Activated CD4-positive, alpha-beta T cell treated with anti-CD3 and anti-CD28 coated beads, Interleukin-2, amount 50 U/mL, for 24 hours (primary cell): ENCODE measurements around the gene MICAL3.
A peak's percentile ranks its signal among the peaks of the same experiment; 100 is the strongest.
"Not testable (repeated sequence)": the region's sequence is repeated elsewhere in the genome, so short reads cannot be mapped to it uniquely, and the experiment has no call there.

ENCODE experiments used
- DNase-seq, 2 donors: peaks; one replicate each; pipeline ENCODE4 v3.0.0-alpha.2; 2020; ENCODE audit warnings: low read depth in 1 of 2, low spot score in 1 of 2

MICAL3 gene

DNA sequence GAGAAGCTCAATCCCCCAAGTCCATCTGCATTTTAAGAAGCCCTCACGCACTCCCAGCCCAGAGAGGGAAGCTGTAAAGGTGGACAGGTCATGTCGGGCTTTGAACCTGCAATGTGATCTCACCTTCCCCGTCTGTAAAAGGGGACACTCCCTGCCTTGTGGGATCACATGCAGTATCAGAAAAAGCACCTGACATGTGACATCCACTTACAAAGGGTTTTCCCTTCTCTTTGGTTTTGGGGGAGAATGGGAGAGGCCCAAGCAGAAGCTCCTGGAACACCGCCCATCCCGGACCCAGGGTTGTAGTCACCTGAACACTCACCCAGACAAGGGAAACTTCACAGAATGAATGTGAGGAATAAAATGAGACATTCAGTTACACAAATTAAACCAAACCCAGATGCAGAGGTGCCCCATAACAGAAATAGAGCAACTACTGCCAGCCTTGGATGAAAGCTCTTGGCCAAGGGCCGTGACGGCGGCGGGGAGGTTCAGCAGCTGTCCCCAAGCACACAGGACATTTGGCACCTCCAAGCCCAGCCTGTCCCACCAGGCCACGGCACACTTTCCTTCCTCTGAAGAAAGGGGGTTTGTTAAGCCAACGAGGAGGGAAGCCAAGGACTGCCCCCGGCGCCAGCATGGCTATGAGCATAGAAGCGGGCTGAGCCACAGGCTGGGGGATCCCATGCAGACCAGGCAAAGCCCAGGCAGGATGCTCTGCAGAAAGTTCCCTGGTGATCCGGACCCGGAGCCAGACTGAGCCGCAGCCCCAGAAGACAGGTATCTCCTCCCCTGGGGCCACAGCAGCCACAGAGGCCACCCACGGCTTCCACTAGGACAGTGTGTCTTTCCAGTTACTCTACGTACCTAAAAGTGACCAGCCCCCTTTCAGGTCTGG lies 253.9 kb downstream of the MICAL3 start:
- DNase-seq = no peak

DNA sequence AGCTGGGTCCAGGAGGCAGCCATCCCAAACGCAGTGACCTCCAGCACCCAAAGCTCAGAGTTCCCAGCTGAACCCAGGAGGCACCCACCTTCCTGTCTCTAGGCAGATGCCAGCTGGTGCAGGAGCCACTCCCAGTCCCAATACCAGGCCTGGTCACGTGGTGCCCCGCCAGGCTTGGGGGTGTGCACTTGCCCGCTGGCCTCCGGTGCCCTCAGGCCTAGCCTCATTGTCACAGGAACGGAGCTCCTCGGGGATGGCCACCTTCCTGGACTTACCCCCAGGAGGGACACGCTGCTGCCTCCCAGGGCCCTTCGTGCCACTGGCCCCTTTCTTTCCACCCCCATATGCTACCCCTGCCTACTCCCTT lies 254.7 kb downstream of the MICAL3 start:
- no peak for DNase-seq

DNA sequence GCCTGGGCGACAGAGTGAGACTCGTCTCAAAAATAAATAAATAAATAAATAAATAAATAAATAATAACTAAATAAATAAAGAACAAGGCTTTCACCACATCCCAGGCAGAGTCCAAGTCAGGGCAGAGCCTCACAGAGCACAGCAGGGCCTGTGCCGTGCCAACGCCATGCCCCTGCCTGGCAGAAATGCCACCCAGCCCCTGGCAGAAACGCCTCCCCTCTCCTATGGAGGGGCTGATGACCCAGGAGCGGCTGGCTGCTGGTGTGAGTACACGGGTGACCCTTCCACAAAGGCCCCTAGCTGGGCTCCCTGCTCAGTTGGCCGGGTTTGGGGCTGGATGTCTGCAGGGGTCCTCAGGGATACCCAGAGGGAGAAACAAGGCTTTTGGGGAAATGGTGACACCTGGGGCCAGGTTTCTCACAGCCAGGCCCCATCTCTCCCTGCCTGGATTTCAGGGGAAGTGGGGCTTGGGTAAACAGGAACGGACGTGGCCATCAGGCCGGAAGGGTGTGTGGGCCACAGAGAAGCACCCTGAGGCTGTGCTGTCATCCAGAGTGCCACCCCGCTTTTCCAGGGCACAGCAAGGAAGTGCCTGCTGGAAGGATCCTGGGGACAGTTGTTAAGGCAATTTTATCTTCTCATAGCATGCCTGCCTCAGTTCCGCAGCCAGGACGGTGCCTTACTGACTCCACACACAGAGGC lies 255.2 kb downstream of the MICAL3 start:
- no peak for DNase-seq

DNA sequence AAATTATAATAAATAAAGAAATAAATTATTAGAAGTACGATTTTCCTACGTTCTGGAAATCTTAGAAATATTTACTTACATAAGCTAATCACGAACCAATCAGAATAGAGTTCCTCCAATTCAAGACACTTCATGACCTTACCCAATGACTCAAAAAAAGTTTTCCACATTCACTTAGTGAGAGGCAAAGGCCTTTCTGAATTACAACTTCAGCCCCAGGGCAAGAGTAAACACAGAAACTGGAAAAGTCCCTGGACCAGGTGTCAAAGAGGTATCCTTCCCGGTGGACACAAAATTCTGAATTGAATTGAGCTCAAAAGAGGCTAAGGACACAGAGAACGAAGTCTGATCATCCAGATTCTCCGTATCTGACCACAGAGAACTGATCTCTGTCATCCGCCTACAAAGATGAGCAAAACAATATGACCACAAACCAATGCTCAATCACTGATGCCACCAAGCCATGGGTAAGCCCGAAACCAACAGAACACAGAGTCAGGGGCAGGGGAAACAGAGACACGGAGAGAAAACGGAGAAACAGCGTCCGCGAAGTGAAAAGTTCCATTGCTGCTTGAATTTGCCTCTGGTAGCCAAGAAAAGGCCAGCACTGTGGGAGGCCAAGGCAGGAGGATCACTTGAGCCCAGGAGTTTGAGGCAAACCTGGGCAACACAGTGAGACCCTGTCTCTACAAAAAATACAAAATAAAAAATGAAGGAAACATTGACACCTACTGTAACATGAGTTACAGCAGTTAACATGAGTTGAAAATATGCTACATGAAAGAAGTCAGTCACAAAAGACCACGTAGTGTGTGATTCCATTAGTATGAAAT lies 256.9 kb downstream of the MICAL3 start:
- DNase-seq = peak; percentile 32 to 61

DNA sequence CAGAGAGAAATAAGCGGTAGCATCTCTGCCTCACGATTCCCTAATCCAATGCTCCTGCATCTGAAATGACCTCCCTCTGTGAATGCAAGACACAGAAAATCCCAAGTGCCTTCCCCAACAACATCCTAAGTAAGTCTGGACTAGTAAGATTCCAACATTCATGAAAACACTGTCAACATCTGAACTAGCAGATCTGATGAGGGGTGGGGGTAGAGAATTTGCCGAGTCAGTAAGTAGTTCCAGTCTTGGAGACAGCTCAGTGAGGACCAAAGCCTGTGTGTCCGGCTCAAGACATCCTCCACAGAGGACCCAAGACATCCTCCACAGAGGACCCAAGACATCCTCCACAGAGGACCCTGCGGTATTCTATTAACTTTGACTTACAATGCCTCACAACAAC lies 259.5 kb downstream of the MICAL3 start:
- DNase-seq = not testable (repeated sequence)

DNA sequence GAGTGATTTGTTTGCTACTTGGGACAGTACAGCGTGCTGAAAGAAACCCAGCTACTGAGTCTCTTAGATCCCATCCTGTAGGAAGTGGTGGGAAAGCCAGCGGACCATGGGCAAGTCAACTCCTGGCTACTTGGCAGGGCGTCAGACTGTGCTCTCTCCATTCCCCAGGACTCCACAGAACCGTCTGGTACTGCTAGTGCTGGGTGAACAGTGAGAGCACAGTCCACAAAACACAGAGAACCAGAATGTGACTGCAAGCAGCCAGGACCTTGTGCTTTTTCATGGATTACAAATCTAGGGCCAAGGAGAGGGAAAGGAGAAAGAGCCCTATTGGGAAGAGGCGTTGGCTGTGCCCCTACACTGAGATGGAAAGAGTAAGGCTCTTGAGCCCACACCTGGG lies 260.3 kb downstream of the MICAL3 start:
- DNase-seq = no peak

DNA sequence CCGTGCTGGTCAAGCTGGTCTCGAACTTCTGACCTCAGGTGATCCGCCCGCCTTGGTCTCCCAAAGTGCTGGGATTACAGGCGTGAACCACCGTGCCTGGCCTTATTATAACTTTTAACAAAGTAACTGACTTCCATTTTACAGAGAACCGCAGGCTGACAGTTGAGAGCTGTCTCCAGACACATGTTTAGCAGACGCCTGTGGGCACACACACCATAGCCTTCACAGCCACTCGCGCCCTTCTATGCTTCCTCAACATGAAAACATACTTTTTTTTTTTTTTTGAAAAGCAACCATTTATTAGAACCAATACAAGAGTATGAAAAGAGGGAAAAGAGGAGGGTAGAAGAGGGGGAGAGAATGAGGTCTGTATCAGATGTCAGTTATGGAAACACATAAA lies 260.9 kb downstream of the MICAL3 start:
- not testable (repeated sequence) for DNase-seq

DNA sequence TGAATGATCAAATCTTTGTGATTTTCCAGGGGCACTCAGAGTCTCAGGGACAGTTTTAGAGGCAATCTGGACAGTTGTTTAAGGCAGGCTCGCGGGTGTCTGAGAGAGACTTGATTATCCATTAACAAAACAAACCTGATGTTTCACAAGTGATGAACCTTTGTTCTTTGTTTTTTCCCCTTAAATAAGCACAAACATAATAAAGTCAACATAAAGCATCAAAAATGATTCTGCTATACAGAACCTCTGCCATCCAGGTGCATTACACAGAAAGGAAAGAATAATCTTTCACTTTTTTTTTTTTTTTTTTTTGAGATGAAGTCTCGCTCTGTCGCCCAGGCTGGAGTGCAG lies 263.2 kb downstream of the MICAL3 start:
- DNase-seq = no peak

DNA sequence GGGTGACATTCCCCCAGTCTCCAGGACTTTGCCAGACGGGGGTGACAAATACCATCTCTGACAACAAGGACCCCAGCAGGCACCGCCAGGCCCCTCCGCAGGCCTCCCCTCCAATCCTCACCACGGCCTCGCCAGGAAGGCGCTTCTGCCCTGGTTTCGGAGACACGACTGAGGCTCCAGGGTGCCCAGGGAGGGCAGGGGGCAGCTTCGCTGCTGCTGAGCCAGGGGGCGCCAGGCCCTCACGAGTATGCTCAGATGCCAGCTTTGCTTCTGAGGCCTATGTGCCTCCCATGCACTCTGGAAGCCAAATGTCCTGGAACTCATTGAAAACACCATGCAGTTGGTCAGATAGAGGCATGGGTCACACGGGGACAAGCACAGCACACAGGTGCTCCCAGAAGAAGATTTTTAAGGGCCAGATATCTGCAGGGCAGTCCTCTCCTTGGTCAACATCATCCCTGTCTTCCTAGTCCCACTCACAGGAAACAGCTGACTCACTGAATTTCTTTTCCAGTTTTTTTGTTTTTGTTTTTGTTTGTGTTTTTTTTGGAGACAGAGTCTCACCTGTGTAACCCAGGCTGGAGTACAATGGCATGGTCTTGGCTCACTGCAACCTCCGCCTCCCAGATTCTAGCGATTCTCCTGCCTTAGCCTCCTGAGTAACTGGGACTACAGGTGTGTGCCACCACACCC lies 270.0 kb downstream of the MICAL3 start:
- DNase-seq = no peak

DNA sequence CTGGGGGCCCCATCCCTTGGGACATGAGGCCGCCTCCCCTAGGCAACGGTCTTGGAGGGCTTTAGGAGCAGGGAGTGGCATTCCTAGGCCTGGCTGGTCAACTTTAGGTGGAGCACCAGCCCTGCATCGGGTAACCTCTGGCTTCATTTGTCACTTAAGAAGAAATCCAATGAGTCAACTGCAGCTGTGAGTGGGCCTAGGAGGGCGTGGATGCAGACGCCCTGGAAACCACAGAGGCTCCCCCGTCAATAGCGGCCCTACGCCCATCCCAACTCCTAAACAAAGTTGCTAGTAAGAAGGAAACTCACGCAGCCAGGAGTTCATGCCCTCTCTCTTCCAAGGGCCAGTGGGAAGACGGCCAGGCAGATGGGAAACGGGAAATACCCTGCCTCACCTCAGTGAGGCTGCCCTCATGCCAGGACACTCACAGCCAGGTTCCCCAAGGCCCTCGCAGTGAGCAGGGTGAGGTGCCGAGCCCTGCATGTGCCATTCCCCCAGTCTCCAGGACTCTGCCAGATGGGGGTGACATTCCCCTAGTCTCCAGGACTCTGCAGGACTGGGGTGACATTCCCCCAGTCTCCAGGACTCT lies 270.9 kb downstream of the MICAL3 start:
- DNase-seq = no peak

DNA sequence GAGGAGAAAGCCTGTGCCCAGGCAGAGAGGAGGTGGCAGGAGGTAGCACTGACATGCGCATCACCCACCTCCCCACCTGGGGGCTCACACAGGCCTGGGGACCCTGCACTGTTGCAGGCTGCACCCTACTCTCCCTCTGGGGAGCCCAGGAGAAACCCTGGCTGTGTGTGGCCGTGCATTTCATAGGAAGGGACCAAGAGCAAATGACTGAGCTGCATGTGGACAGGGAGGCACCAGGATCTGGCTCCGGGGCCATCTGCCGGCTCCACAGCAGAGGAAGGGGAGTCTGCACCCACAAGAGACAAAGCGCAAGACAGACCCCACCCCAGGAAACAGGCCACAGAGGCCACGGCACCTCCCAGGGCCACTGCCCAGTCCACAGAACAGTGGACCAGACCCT lies 272.8 kb downstream of the MICAL3 start:
- DNase-seq = no peak

DNA sequence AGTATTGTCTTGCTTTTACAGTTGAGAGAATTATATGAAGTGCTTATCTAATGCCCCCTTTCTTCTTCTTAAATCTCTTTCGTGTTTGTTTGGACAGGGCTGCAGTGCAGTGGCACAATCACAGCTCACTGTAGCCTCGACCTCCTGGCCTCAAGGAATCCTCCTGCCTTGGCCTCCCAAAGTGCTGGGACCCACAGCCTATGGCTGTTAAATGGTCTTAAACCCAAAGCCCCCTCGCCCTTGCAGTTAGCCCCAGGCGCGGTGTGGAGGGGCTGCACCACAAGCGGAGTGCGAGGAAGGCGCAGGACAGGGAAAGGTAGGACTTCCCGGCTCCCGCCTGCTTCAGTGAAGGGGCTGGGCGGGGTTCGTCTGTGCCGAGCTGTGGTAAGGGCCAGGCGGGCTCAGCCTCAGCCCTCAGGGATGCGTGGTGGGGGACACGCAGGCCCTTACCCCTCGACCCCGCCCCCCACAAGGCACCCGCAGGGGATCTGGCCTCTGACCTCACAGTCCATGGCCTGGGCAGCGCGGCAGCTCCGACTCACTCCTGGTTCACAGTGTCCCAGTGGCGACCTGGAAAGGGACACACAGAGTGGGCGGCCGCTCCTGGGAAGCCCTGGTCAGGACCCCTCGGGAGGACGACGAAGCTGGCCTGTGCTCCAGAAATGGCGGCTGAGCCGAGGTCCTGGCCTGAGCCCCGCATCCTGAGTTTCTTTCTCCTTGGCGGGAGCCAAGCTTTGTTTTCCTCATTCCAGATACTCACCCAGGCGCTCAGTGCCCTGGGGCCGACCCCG lies 274.6 kb downstream of the MICAL3 start:
- DNase-seq = no peak

DNA sequence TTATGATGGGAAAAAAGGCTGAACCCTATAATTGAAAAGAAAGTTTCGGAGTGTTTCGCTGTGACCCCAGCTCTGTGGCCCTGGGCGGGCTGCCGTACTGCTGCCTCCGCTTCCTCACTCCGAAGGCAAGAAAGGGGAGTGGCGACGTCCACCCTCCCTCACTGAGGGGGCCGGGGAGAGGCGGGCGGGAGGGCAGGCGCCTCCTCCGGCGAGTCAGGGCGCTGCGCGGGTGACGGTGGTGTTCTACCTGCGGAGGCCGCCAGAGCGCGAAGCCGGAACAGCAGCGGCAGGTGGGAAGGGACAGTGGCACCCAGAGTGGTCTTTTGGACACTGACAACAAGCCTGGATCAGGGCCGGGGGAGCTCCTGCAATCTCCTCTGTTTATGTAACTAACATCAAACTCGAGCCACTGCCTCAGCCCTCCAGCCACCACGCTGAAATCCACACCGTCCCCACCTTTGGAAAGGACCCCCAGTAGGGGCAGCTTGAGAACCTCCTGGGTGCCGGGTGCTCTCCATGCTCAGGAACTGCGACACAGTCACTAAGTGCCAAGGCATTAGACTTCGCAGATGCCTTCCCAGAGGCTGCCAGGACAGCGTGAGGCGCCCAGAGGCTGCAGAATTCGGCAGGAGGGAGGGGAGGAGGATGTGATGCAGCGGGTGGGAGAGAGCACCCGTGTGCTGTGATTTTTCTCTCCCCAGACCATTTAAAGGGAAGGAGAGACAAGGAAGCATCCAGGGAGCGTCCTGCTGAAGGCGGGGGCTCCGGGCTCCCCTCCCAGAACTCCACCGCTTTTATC lies 275.6 kb downstream of the MICAL3 start:
- DNase-seq = no peak

DNA sequence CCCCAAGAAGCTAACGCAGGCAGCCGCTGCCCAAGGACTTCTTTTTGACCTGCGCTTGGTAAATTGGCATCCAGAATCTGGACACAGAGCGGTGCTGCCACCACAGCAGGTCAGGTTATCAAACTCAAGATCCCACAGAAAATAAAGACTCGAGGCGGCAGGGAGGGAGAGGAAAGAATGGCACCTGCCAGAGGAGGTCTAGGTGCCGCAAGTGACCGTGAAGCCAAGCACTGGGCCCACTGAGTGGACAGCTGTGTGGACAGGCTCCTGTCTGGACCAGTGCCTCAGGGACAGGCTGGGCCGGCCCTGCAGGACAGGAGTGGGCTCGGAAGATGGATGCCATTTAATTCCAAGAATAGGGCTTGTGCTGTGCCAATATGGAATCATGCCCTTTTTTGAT lies 277.4 kb downstream of the MICAL3 start:
- DNase-seq = no peak

DNA sequence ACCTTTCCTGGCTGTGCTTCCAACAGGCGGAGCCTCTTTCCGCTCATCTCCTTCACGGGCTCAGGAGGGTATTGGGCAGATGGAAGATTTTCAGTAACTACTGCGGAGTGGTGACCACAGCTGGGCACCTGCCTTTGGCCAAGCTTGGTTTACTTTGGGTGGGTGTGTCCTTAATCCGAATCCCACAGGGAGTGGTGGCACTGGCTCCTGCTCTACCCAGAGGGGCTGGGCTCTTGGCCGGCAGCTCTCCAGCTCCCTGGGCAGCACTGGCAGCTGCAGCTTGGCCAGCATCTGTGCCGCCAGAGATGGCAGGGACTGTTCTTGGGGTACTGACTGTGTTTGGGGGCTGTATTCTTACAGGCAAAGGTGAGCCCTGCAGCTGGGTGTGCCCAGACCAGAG lies 279.9 kb downstream of the MICAL3 start:
- DNase-seq = no peak

DNA sequence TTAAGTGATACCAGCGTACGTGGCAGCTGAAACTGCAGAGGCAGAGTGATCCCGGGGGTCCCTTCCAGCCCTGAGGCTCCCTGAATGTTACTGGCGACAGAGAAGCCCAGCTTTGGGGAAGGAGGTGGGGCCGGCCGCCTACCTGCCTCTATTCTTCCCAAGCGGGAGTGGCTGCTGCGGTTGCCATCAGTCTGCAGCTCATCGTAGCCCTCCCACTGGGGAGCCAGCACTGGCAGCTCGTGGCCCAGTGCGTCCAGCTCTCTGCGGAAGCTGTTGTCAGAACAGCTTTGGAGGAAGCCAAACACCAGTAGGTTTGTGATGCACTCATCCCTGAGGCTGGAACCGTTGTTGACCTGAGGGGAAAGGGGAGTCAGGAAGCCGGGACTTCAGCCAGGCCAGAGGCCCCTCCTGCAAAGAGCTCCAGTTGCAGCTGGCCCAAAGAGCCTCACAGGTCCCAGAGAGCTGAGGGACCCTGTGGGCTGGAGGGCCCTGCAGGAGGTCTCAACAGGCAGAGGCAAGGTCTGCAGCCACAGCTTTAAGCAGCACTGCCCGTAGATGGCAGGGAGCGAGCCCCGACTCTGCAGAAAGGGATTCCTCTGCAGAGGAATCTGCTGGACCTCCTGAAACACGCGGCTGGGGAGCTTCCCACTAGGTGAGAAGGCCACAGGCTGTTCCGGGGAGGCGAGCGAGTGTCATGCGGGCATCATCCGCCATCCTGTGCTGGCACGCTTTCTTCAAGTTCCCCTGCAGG lies 280.5 kb downstream of the MICAL3 start:
- DNase-seq = no peak

DNA sequence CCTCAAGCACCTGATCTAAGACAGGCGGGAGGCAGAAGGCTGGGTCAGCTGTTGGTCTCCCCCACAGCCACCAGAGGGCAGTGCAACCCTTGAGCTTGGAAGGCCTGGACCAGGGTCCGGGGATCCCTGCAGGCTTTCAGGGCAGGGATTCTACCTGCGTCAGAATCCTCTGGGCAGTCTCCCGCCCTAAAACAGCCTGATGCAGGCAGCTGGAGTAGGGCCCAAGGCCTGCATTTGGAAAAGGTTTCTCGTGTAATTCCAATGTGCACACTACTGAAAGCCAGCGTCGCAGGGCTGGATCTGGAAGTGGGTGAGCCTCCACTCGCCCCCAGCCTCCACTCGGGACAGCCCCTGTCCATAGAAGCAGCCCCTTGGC lies 281.8 kb downstream of the MICAL3 start:
- DNase-seq = peak; percentile 50 to 63

DNA sequence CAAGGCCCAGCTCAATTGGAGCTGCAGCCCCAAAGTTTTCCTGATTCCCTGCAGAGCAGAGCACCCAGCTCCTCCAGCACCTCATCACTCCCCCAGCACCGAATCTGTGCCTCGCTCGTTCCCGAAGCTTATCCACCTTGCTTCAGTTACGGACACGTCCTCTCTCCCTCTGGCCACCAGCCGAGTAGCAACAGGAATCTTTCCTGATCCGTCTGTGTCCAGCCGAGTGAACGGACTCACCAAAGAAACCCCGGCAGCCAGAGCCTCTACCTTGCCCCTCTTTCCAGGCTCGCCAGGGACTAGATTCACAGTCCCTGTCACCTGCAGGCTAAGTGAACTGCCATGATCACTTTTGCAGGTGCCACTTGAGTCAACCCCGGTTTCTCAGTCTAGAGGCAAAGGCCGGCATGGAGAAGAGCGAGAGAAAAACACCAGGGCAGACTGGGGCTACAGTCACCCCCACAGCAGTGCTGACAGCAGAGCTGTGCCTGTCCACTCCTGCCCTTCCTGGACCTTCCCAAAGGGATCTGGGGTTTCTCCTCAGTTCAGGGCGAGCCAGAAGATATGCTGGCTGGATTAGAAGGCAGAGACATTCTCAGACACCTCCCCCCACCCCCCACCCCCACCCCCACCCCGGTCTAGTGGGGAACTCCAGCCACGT lies 282.4 kb downstream of the MICAL3 start:
- no peak for DNase-seq
